DOHH2 (cell line): Measurements from ENCODE around the gene FOXN3.

Source experiments
- H3F3A ChIP-seq: fragments of 200-600 bp; sonication (generic), shearing (Covaris generic); 2 replicates; pipeline ENCODE4 v1.6.0; 2016; ENCODE audit warnings: antibody characterized with exemption, mild to moderate bottlenecking; ENCODE audit not compliant: control insufficient read depth, insufficient read depth
- H3K27ac ChIP-seq: fragments of 200-600 bp; sonication (generic); 2 replicates; pipeline ENCODE4 v1.5.1; 2014; ENCODE audit warnings: low read depth, mild to moderate bottlenecking, low read length, moderate library complexity
- H3K27me3 ChIP-seq: fragments of 200-600 bp; sonication (generic); 2 replicates; pipeline ENCODE4 v1.6.1; 2014; ENCODE audit warnings: mild to moderate bottlenecking, low read length, mixed read lengths; ENCODE audit not compliant: control insufficient read depth
- H3K36me3 ChIP-seq: fragments of 200-600 bp; sonication (generic); 2 replicates; pipeline ENCODE4 v1.6.1; 2014; ENCODE audit warnings: mild to moderate bottlenecking, low read length, moderate library complexity, mixed read lengths; ENCODE audit not compliant: control insufficient read depth
- H3K4me1 ChIP-seq: fragments of 200-600 bp; sonication (generic); 2 replicates; pipeline ENCODE4 v1.6.1; 2014; ENCODE audit warnings: mild to moderate bottlenecking, low read length, mixed read lengths; ENCODE audit not compliant: control insufficient read depth
- H3K4me2 ChIP-seq: fragments of 200-600 bp; sonication (generic); 2 replicates; pipeline ENCODE4 v1.6.0; 2014; ENCODE audit warnings: mild to moderate bottlenecking, low read length, moderate library complexity
- H3K4me3 ChIP-seq: fragments of 200-600 bp; sonication (generic); 2 replicates; pipeline ENCODE4 v1.5.1; 2014; ENCODE audit warnings: mild to moderate bottlenecking, low read length, mixed read lengths
- H3K79me2 ChIP-seq: fragments of 200-600 bp; sonication (generic); 2 replicates; pipeline ENCODE4 v1.6.1; 2014; ENCODE audit warnings: mild to moderate bottlenecking, low read length, mixed read lengths; ENCODE audit not compliant: control insufficient read depth
- H3K9me2 ChIP-seq: fragments of 200-600 bp; sonication (generic); replicated peaks from 2 replicates; pipeline ENCODE4 v1.6.1; 2014; ENCODE audit warnings: mild to moderate bottlenecking, low read length, mixed read lengths; ENCODE audit not compliant: control insufficient read depth
- H3K9me3 ChIP-seq: fragments of 200-600 bp; sonication (generic); 2 replicates; pipeline ENCODE4 v1.6.1; 2014; ENCODE audit warnings: antibody characterized with exemption, low read length, mixed read lengths; ENCODE audit not compliant: control insufficient read depth, insufficient read depth
- H4K20me1 ChIP-seq: fragments of 200-600 bp; sonication (generic); 2 replicates; pipeline ENCODE4 v1.6.0; 2014; ENCODE audit warnings: low read depth, mild to moderate bottlenecking, antibody characterized with exemption, low read length, moderate library complexity; ENCODE audit not compliant: control insufficient read depth, insufficient read depth
- CTCF ChIP-seq: fragments of 200-600 bp; sonication (generic); IDR thresholded peaks from one replicate; pipeline ENCODE4 v1.5.1; 2014; ENCODE audit warnings: antibody characterized with exemption, mild to moderate bottlenecking, low read depth, low read length; ENCODE audit not compliant: poor library complexity, severe bottlenecking
- EZH2phosphoT487 ChIP-seq: fragments of 200-600 bp; sonication (generic); IDR thresholded peaks from 2 replicates; pipeline ENCODE4 v1.6.1; 2017; ENCODE audit warnings: borderline replicate concordance, mild to moderate bottlenecking, antibody characterized with exemption, low read length, moderate library complexity, mixed read lengths

Gene FOXN3

DNA sequence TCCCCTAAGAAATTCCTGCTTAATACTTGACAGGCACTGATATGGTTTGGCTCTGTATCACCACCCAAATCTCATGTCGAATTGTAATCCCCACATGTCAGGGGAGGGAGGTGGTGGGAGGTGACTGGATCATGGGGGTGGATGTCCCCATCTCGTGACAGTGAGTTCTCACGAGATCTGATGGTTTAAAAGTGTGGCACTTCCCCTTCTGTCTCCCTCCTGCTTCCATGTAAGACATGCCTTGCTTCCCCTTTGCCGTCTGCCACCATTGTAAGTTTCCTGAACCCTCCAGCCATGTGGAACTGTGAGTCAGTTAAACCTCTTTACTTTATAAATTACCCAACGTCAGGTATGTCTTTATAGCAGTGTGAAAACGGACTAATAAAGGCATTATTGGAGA lies 198.0 kb downstream of the FOXN3 start:
- TF ChIP-seq EZH2phosphoT487 (no peak), CTCF (no peak)
- no peak overlapping the region for H3K27ac ChIP-seq
- no peaks in the 10 kb centered on the region for H4K20me1 ChIP-seq
- H3F3A ChIP-seq, result no peaks in the 10 kb centered on the region
- H3K27me3 ChIP-seq, result no peaks in the 10 kb centered on the region
- H3K4me2 ChIP-seq, result no peak overlapping the region
- no peaks in the 10 kb centered on the region for H3K9me3 ChIP-seq
- H3K4me3 ChIP-seq, result no peak overlapping the region
- H3K9me2 ChIP-seq, result no peaks in the 10 kb centered on the region
- H3K79me2 ChIP-seq, result no peaks in the 10 kb centered on the region
- H3K36me3 ChIP-seq, result no peaks in the 10 kb centered on the region
- no peaks in the 10 kb centered on the region for H3K4me1 ChIP-seq

- H4K20me1 ChIP-seq, result no peaks in the 10 kb centered on the region
- H3K79me2 ChIP-seq, result no peaks in the 10 kb centered on the region
These were observed 199.1 kb downstream of the FOXN3 start for GRCh38 chr14:89217891-89218290.

DNA sequence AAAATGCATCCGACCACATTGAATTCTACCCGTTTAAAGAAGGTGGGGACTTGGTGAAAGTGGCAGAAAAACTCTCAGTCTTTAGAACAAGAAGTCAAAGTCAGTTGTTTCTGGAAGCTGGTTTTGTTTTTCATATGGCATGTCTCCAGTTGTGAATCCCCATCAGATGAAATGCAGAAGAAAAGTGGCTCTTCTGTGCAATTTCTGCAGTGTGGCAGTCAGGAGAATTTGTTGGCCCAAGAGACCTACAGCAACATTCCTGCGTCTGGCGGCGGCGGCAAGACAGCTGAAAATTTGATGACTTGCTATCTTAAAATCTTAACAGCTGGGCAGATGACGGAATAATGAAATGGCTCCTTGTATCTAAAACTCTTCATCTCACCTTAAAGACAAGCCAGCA lies 201.5 kb downstream of the FOXN3 start:
- no peaks in the 10 kb centered on the region for H3K9me3 ChIP-seq
- no peaks in the 10 kb centered on the region for H3K9me2 ChIP-seq
- no peaks in the 10 kb centered on the region for H3K4me1 ChIP-seq
- no peak for TF ChIP-seq CTCF
- no peak for TF ChIP-seq EZH2phosphoT487
- H3K4me3 ChIP-seq, result no peak overlapping the region
- no peaks in the 10 kb centered on the region for H3K79me2 ChIP-seq
- no peaks in the 10 kb centered on the region for H4K20me1 ChIP-seq
- H3K27ac ChIP-seq, result no peak overlapping the region
- H3K27me3 ChIP-seq, result no peaks in the 10 kb centered on the region
- no peak overlapping the region for H3K4me2 ChIP-seq
- no peaks in the 10 kb centered on the region for H3F3A ChIP-seq
- H3K36me3 ChIP-seq, result no peaks in the 10 kb centered on the region

More at GRCh38 chr14:89217891-89218290, 199.1 kb downstream of the FOXN3 start:
- H3K4me2 ChIP-seq, result no peak overlapping the region
- TF ChIP-seq EZH2phosphoT487 (no peak), CTCF (no peak)
- no peaks in the 10 kb centered on the region for H3K27me3 ChIP-seq
- no peaks in the 10 kb centered on the region for H3F3A ChIP-seq
- H3K9me3 ChIP-seq, result no peaks in the 10 kb centered on the region
- no peaks in the 10 kb centered on the region for H3K4me1 ChIP-seq
- no peak overlapping the region for H3K4me3 ChIP-seq
- H3K36me3 ChIP-seq, result no peaks in the 10 kb centered on the region
- no peaks in the 10 kb centered on the region for H3K9me2 ChIP-seq
- H3K27ac ChIP-seq, result no peak overlapping the region

DNA sequence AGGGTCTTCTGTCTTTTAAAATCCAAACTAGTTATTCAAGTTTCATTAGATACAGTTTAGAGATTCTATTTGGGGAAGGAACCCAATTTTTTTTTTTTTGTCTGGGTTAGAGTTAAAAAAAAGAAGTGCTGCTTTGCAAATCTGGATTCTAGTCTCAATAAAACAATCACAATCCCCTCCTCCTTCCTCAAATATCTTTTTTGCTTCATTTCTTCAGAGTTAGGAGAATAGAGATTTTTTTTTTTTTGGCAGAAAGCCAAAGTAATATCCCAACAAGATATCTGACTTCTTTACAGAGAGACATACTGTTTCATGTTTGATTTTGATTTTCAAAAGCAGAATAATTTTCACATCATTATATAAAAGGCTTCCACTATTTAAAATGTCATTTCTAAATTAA lies 201.9 kb downstream of the FOXN3 start:
- H3F3A ChIP-seq, result no peaks in the 10 kb centered on the region
- no peaks in the 10 kb centered on the region for H4K20me1 ChIP-seq
- no peaks in the 10 kb centered on the region for H3K27me3 ChIP-seq
- no peaks in the 10 kb centered on the region for H3K9me3 ChIP-seq
- H3K4me1 ChIP-seq, result no peaks in the 10 kb centered on the region
- H3K4me3 ChIP-seq, result no peak overlapping the region
- no peak overlapping the region for H3K27ac ChIP-seq
- no peaks in the 10 kb centered on the region for H3K79me2 ChIP-seq
- H3K4me2 ChIP-seq, result no peak overlapping the region
- TF ChIP-seq CTCF, result no peak
- TF ChIP-seq EZH2phosphoT487, result no peak
- H3K9me2 ChIP-seq, result no peaks in the 10 kb centered on the region
- no peaks in the 10 kb centered on the region for H3K36me3 ChIP-seq
